WI38 (cell line): Measurements from ENCODE around the gene CEP20.
"Not testable (repeated sequence)": the region's sequence is repeated elsewhere in the genome, so short reads cannot be mapped to it uniquely, and the experiment has no call there.

Experiments
- H3K4me3 ChIP-seq: 2 replicates; pipeline ENCODE4 v1.5.1; 2011; ENCODE audit warnings: low read depth, mild to moderate bottlenecking, control low read depth, low read length
- CTCF ChIP-seq: IDR thresholded peaks from 2 replicates; pipeline ENCODE4 v1.5.1; 2012; ENCODE audit warnings: low read depth, mild to moderate bottlenecking, control low read depth, low read length

The CEP20 gene

DNA sequence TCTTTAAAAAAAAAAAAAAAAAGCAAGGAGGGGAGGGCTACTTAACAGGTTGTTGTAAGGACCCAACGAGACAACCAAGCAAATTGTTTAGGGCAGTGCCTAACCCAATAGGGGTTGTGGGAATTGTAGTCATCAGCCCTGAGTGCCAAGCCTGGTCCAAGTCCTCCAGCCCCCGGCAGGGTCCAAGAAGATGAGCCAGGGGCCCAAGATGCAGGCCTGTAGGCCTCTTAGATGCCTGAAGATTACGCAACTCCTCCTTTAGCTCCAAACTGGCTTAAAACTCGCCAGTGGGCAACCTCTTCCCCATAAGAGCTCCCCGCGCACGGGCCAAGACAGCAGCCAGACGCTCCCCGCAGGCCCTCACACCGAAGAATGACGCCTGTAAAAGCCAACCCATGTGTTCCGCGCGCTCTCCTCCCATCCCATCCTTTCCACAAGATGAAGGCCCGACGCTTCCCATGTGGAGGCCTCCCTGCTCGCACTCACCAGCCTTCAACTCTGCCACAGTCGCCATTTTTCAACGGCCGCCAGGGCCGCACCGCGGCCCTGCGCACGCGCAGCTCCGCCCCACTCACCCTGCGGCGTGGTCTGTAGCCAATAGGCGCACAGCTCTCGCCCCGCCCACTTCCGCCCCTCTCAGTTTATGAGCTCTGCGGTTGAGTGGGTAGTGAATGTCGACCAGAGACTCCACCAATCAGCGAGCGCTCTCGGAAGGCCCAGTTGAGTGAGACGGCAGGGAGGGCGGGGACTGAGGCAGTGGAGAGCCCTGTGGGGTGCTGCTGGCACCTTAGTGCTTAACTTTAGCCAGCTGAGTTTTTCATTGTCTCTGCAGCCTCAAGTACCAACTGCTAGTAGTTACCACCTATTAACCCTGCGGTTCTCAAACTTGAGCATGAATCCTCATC, at the start of gene CEP20:
Gene CEP20, minus strand, starts transcription at position 532 of the 905 bp plus-strand sequence. Its CDS starts 18 bp downstream, at position 514.
- H3K4me3 ChIP-seq: peak within 1 kb of the TSS; percentile 97
- 0 out of 2 replicates have a peak, but pooled peaks have one; percentile 8 for TF ChIP-seq CTCF

DNA sequence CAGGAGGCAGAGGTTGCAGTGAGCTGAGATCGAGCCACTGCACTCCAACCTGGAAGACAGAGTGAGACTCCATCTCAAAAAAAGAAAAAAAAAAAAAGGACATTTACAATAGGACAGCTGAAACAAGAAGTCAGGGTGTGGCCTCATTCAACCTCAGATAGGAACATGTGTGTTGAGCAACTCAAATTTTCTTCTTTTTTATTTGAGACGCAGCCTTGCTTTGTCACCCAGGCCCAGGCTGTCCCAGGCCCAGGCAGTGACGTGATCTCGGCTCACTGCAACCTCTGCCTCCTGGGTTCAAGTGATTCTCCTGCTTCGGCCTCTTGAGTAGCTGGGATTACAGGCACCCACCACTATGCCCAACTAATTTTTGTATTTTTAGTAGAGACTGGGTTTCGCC, 48.4 kb upstream of the CEP20 start:
- H3K4me3 ChIP-seq: not testable (repeated sequence)

GRCh38 chr16:15934991-15935390, 46.6 kb upstream of the CEP20 start:
- no peak for TF ChIP-seq CTCF
- no peak overlapping the region for H3K4me3 ChIP-seq

DNA sequence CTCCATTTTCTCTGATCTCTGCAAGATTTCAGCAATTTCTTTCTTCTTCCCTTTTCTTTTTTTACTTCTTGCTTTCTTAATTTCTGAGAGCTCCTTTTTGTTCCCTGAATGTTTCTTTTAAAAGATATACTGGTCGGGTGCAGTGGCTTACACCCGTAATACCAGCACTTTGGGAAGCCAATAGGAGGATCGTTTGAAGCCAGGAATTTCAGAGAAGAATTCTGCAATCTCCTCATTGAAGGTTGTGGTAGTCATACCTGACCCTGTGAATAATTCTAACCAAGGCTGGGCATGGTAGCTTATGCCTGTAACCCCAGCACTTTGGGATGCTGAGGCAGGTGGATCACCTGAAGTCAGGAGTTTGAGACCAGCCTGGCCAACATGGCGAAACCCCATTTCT, 45.4 kb upstream of the CEP20 start:
- TF ChIP-seq CTCF: no peak
- no peak overlapping the region for H3K4me3 ChIP-seq

DNA sequence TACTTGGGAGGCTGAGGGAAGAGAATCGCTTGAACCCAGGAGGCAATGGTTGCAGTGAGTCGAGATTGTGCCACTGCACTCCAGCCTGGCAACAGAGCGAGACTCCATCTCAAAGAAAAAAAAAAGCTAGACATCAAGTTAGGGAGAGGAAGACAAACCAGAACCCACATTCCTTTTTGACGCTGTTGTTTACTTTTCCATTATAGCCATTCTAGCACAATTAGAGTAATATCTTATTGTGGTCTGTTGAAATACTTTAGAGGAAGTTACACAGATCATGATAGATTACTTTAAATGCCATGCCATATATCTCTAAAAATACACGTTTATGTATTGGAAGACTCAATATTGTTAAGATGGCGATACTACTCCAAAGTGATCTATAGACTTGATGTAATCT, 44.5 kb upstream of the CEP20 start:
- no peak for TF ChIP-seq CTCF
- no peak overlapping the region for H3K4me3 ChIP-seq

GRCh38 chr16:15928261-15929104, 40.1 kb upstream of the CEP20 start:
- no peak overlapping the region for H3K4me3 ChIP-seq
- TF ChIP-seq CTCF: no peak

DNA sequence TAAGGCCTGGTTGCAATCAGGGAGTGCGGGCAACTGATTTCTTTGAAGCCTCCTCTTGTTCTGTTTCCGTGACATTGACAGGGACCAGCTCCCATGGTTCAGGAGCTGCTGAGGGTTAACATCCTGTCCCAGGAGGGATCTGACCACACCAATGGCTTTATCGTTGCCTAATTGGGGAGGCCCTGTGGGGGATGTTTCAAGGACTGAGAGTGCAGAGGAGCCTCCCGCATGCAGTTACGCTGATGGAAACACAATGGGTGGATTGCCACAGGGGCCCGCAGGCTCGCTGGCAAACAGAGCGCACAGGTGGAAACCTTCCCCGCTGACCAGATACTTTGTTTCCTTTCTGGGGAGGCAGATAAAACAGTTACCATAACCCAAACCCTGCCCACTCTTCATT, 37.2 kb upstream of the CEP20 start:
- no peak for TF ChIP-seq CTCF
- no peak overlapping the region for H3K4me3 ChIP-seq
